NOMO-1 (cell line): ENCODE results near the gene ABHD18.
"Not testable (repeated sequence)": the region's sequence is repeated elsewhere in the genome, so short reads cannot be mapped to it uniquely, and the experiment has no call there.

ENCODE experiments used
- DNase-seq, 2 experiments: peaks; one replicate each; lab custom pipeline; 2025; ENCODE audit not compliant: unreplicated experiment in 2 of 2; lab: John Stamatoyannopoulos, UW

ABHD18 gene

DNA sequence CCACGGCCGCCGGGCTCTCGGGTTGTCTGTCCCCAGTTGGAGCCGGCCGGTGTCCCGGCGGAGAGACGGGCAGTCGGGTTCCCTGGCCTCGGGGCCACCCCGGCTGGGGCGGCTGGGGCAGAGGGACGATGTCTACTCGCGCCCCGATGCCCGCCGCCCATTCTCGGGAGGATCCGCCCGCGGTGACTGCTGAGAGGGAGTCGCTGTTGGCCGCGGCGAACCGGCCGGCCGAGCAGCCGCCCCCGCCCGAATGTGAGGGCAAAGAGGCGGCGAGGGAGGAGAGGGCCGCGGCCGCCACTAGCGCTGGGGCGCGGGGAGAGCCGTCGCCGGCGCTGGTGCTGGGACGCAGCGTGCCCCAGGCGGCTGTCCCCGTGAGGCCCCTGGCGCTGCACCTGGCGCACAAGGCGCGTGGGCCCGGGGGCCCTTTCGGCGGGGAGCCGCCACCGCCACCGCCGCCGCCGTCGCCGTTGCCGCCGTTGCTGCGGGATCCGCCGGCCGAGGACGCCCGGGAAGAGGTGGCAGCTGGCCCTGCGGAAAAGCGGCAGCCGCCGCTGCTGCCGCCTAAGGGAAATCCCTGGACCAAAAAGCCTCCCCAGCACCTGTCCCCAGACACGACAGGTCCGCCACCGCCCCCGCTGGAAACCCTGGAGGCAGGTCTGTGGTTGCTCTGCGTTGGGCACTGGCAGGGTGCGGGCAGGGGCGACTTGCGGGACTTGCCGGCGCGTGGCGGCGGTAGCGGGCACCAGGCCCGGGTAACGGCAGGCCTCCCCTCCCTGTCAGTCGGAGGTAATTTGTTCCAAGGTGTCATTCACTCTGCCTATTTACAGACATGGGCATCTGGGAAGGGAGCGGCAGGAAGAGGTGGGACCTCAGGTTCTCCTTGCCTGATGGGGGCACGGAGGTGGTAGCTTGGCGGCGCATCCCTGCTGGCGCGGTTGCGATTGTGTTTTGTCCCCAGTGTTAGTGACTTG lies 96.6 kb downstream of the ABHD18 start:
- peak; percentile 37 to 54 for DNase-seq

DNA sequence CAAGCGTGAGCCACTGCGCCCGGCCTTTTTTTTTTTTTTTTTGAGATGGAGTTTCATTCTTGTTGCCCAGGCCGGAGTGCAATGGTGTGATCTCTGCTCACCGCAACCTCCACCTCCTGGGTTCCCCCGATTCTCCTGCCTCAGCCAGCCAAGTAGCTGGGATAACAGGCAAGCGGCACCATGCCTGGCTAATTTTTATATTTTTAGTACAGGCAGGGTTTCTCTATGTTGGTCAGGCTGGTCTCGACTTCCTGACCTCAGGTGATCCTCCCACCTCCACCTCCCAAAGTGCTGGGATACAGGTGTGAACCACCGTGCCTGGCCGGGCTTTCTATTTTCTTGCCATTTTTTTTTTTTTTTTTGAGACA lies 101.2 kb downstream of the ABHD18 start:
- not testable (repeated sequence) for DNase-seq

GRCh38 chr4:128068918-128069317 lies 103.7 kb downstream of the ABHD18 start:
- DNase-seq, result no peak

- no peak for DNase-seq
Observed at GRCh38 chr4:128076464-128076863, 111.3 kb downstream of the ABHD18 start.
